ENCODE measurements around the gene CLIP1.

- no peak for TF ChIP-seq POLR2A (IDR thresholded peaks at IDR 0.05; ENCODE audit: borderline replicate concordance, extremely low read depth, insufficient read depth, insufficient read length)
- TF ChIP-seq ZBTB33 (IDR thresholded peaks at IDR 0.05; ENCODE audit: extremely low read depth, insufficient replicate concordance, low read length): no peak
- no peak for TF ChIP-seq FOSL1 (IDR thresholded peaks at IDR 0.05; ENCODE audit: low read depth)
- no peak for TF ChIP-seq ZFX (IDR thresholded peaks at IDR 0.05)
- no peak for TF ChIP-seq EZH2 (IDR thresholded peaks at IDR 0.05)
- TF ChIP-seq CEBPB (IDR thresholded peaks at IDR 0.05; ENCODE audit: low read depth): no peak
- peak; percentile 54 for TF ChIP-seq RAD21 (IDR thresholded peaks at IDR 0.05; ENCODE audit: low read depth)
Measured at GRCh38 chr12:122356192-122356635, 66.3 kb downstream of the CLIP1 start.

Data from HCT116 (cell line).